H1 (cell line): ENCODE results near the gene CSNK1G3. TPM values are rescaled to one million over a fixed set of nuclear protein-coding genes. Genes with fewer than 3 reads are reported as not detected.

Experiments
- CTCF ChIA-PET: fragments of 300-600 bp; sonication (Branson Sonifier 250); formaldehyde crosslinking; loops from one replicate; lab custom pipeline; 2021; ENCODE audit not compliant: partially characterized antibody; lab: Charles Lee
- POLR2A ChIA-PET: fragments of 300-600 bp; sonication (Branson Sonifier 250); formaldehyde crosslinking; loops from one replicate; lab custom pipeline; 2021; ENCODE audit warnings: inconsistent platforms; ENCODE audit not compliant: partially characterized antibody; lab: Charles Lee
- DNase-seq, 2 experiments: peaks; one replicate each; pipeline versions ENCODE4 v3.0.0 to v3.0.0-alpha.2; 2010 to 2022; ENCODE audit warnings: low spot score in 2 of 2, low read depth in 1 of 2, mixed read lengths in 1 of 2
- FAIRE-seq: peaks from 2 replicates; lab custom pipeline; 2011; peaks lifted over from hg19 to GRCh38; lab: Jason Lieb, UNC
- H2AFZ ChIP-seq: 2 replicates; pipeline ENCODE4 v1.8.1; 2012; ENCODE audit warnings: low read length, inconsistent platforms
- H2AK5ac ChIP-seq: 2 replicates; pipeline ENCODE4 v1.6.1; 2013; ENCODE audit warnings: low read depth, low read length
- H2BK120ac ChIP-seq: replicated peaks from 2 replicates; pipeline ENCODE3; 2013; ENCODE audit warnings: low read depth, low read length, inconsistent platforms
- H2BK12ac ChIP-seq: 2 replicates; pipeline ENCODE4 v1.6.1; 2013; ENCODE audit warnings: low read depth, low read length
- H2BK15ac ChIP-seq: 2 replicates; pipeline ENCODE4 v1.6.1; 2013; ENCODE audit warnings: low read length
- H2BK20ac ChIP-seq: 2 replicates; pipeline ENCODE4 v1.6.1; 2013; ENCODE audit warnings: low read length
- H2BK5ac ChIP-seq: 2 replicates; pipeline ENCODE4 v1.6.1; 2013; ENCODE audit warnings: low read depth, low read length
- H3K14ac ChIP-seq: 2 replicates; pipeline ENCODE4 v1.6.1; 2013; ENCODE audit warnings: inconsistent platforms; ENCODE audit not compliant: insufficient read length
- H3K18ac ChIP-seq: 2 replicates; pipeline ENCODE4 v1.6.1; 2013; ENCODE audit warnings: low read length; ENCODE audit errors: extremely low read depth
- H3K23ac ChIP-seq: 2 replicates; pipeline ENCODE4 v1.6.1; 2013; ENCODE audit warnings: inconsistent platforms; ENCODE audit not compliant: insufficient read length
- H3K23me2 ChIP-seq: 2 replicates; pipeline ENCODE4 v1.6.1; 2013; ENCODE audit warnings: low read depth, low read length
- H3K27ac ChIP-seq: 2 replicates; pipeline ENCODE4 v1.6.1; 2011; ENCODE audit warnings: low read depth, low read length, inconsistent platforms
- H3K27me3 ChIP-seq, 4 experiments: replicated peaks in 1 of 4; 1 replicate in 1 of 4; 2 replicates in 3 of 4; pipeline versions ENCODE4 v1.6.1 to v1.8.1; 2011 to 2013; ENCODE audit warnings: low read length in 3 of 4, mild to moderate bottlenecking in 3 of 4, inconsistent platforms in 2 of 4, mixed read lengths in 2 of 4, moderate library complexity in 1 of 4; ENCODE audit not compliant: control insufficient read depth in 3 of 4, insufficient read depth in 3 of 4; ENCODE audit errors: extremely low read depth in 1 of 4
- H3K36me3 ChIP-seq, 4 experiments: 2 replicates each; pipeline versions ENCODE4 v1.6.1 to v1.8.1; 2011 to 2013; ENCODE audit warnings: mild to moderate bottlenecking in 4 of 4, low read length in 3 of 4, moderate library complexity in 2 of 4, control low read depth in 1 of 4, inconsistent platforms in 1 of 4; ENCODE audit not compliant: insufficient read depth in 4 of 4, control insufficient read depth in 2 of 4
- H3K4ac ChIP-seq: replicated peaks from 2 replicates; pipeline ENCODE3; 2013; ENCODE audit warnings: low read length, low read depth, mixed read lengths, inconsistent platforms; ENCODE audit not compliant: insufficient read length
- H3K4me1 ChIP-seq, 4 experiments: replicated peaks in 1 of 4; 1 replicate in 1 of 4; 2 replicates in 3 of 4; pipeline versions ENCODE4 v1.6.1 to v1.8.1; 2011 to 2013; ENCODE audit warnings: low read length in 3 of 4, inconsistent platforms in 2 of 4, mixed read lengths in 1 of 4; ENCODE audit not compliant: insufficient read depth in 4 of 4, control insufficient read depth in 3 of 4
- H3K4me2 ChIP-seq, 2 experiments: 2 replicates each; pipeline versions ENCODE4 v1.6.1 to v1.8.1; 2011 to 2013; ENCODE audit warnings: low read depth in 2 of 2, low read length in 2 of 2, control low read depth in 1 of 2, inconsistent platforms in 1 of 2, mild to moderate bottlenecking in 1 of 2; ENCODE audit not compliant: insufficient read depth in 1 of 2
- H3K4me3 ChIP-seq, 4 experiments: fragments of 200-600, 300-600 bp in 1 of 4; sonication (generic), shearing (Covaris generic), sonication (Bioruptor Twin) in 1 of 4; 2 replicates each; pipeline versions ENCODE4 v1.5.1 to v1.8.1; 2011 to 2016; ENCODE audit warnings: low read length in 4 of 4, low read depth in 3 of 4, control low read depth in 2 of 4, inconsistent platforms in 2 of 4, mild to moderate bottlenecking in 2 of 4, mixed read lengths in 1 of 4, moderate library complexity in 1 of 4; ENCODE audit not compliant: insufficient read depth in 2 of 4; ENCODE audit errors: extremely low read depth in 1 of 4
- H3K56ac ChIP-seq: replicated peaks from 2 replicates; pipeline ENCODE3; 2013; ENCODE audit warnings: low read depth, mild to moderate bottlenecking, mixed read lengths, low read length, inconsistent platforms; ENCODE audit not compliant: insufficient read length
- H3K79me1 ChIP-seq: 2 replicates; pipeline ENCODE4 v1.6.1; 2013; ENCODE audit warnings: low read depth, low read length, control low read depth
- H3K79me2 ChIP-seq, 2 experiments: 2 replicates each; pipeline versions ENCODE4 v1.6.1 to v1.8.1; 2012 to 2013; ENCODE audit warnings: low read length in 2 of 2, mild to moderate bottlenecking in 2 of 2, inconsistent platforms in 1 of 2; ENCODE audit not compliant: insufficient read depth in 2 of 2, control insufficient read depth in 1 of 2
- H3K9ac ChIP-seq, 4 experiments: replicated peaks in 1 of 4; 1 replicate in 1 of 4; 2 replicates in 3 of 4; pipeline versions ENCODE4 v1.6.1 to v1.8.1; 2011 to 2013; ENCODE audit warnings: low read depth in 3 of 4, low read length in 3 of 4, control low read depth in 2 of 4, mild to moderate bottlenecking in 2 of 4, moderate library complexity in 2 of 4, inconsistent platforms in 1 of 4; ENCODE audit errors: extremely low read depth in 1 of 4
- H3K9me3 ChIP-seq, 2 experiments: 2 replicates each; pipeline versions ENCODE4 v1.6.1 to v1.8.1; 2012 to 2013; ENCODE audit warnings: mild to moderate bottlenecking in 2 of 2, moderate library complexity in 2 of 2, control low read depth in 1 of 2, inconsistent platforms in 1 of 2, low read depth in 1 of 2, low read length in 1 of 2, mixed read lengths in 1 of 2; ENCODE audit not compliant: insufficient read depth in 2 of 2
- H4K20me1 ChIP-seq, 2 experiments: replicated peaks in 1 of 2; 2 replicates each; pipeline versions ENCODE3 to v1.8.1; 2011 to 2013; ENCODE audit warnings: inconsistent platforms in 2 of 2, low read length in 2 of 2, mild to moderate bottlenecking in 1 of 2; ENCODE audit not compliant: insufficient read depth in 2 of 2, control insufficient read depth in 1 of 2
- H4K5ac ChIP-seq: 2 replicates; pipeline ENCODE4 v1.6.1; 2013; ENCODE audit warnings: low read length, low read depth, mixed read lengths, inconsistent platforms; ENCODE audit not compliant: insufficient read length
- H4K8ac ChIP-seq: 2 replicates; pipeline ENCODE4 v1.8.0; 2013; ENCODE audit warnings: mild to moderate bottlenecking, moderate library complexity, low read length, inconsistent platforms; ENCODE audit not compliant: insufficient read depth; ENCODE audit errors: extremely low read depth
- H4K91ac ChIP-seq: replicated peaks from 2 replicates; pipeline ENCODE3; 2013; ENCODE audit warnings: low read length, mixed read lengths, inconsistent platforms; ENCODE audit not compliant: insufficient read length
- HDAC6 ChIP-seq: IDR thresholded peaks from one replicate; pipeline ENCODE4 v1.7.1; 2012; ENCODE audit warnings: low read depth, mild to moderate bottlenecking, inconsistent platforms, low read length, moderate library complexity
- MAFK ChIP-seq: IDR thresholded peaks from 2 replicates; pipeline ENCODE4 v1.6.1; 2012; ENCODE audit warnings: low read depth, mild to moderate bottlenecking, improper control_type of control experiment, low read length
- RAD21 ChIP-seq, 2 experiments: IDR thresholded peaks in 1 of 2; conservative IDR thresholded peaks in 1 of 2; 2 replicates each; pipeline ENCODE4 v1.6.1; 2011; ENCODE audit warnings: low read depth in 2 of 2, low read length in 2 of 2, improper control_type of control experiment in 1 of 2, inconsistent platforms in 1 of 2, mild to moderate bottlenecking in 1 of 2, moderate library complexity in 1 of 2
- SP2 ChIP-seq: IDR thresholded peaks from 2 replicates; pipeline ENCODE4 v1.6.1; 2012; ENCODE audit warnings: mild to moderate bottlenecking, low read length, inconsistent platforms
- SP4 ChIP-seq: IDR thresholded peaks from 2 replicates; pipeline ENCODE4 v1.6.1; 2012; ENCODE audit warnings: low read length, inconsistent platforms
- WGBS, 2 experiments: shearing (Covaris generic) in 1 of 2; methylation state at CpG; one replicate each; pipeline versions ENCODE4 v1.1.6 to v1.1.7; 2013 to 2015; ENCODE audit warnings: low lambda C conversion rate in 2 of 2, mixed read lengths in 2 of 2, inconsistent platforms in 1 of 2, low coverage in 1 of 2, missing lambda C conversion rate in 1 of 2; ENCODE audit not compliant: insufficient replicate concordance in 2 of 2, insufficient coverage in 1 of 2, insufficient read length in 1 of 2; ENCODE audit errors: extremely low coverage in 1 of 2, missing lambda C conversion rate in 1 of 2; 5-methylcytosine and 5-hydroxymethylcytosine counted together
- polyA plus RNA-seq, 7 experiments: library from polyadenylated mRNA; depleted of rRNA in 3 of 7; stranded (reverse) in 5 of 7; unstranded in 2 of 7; fragments of >200 nt in 5 of 7; fragments of 200-250 nt in 2 of 7; gene quantifications; 1 replicate in 5 of 7; 2 replicates in 1 of 7; 4 replicates in 1 of 7; pipeline versions ENCODE4 v1.2.1 to v1.2.3, GENCODE V29; 2011 to 2013; ENCODE audit warnings: missing spikeins in 2 of 7, mixed read lengths in 2 of 7
- total RNA-seq: library from RNA; stranded (reverse); fragmentation: NEBNext Ultra II Directional; extraction: Animal tissue kit (Norgen Biotek cat#: 25700); gene quantifications from 2 replicates; pipeline ENCODE4 v1.2.1, GENCODE V29; 2021
- TF ChIP-seq, protein P1 (sequence below), 3 experiments: IDR thresholded peaks; 1 replicate in 2 of 3; 2 replicates in 1 of 3; pipeline versions ENCODE4 v1.5.1 to v1.6.1; 2011; ENCODE audit warnings: low read length in 3 of 3, mild to moderate bottlenecking in 3 of 3, inconsistent platforms in 2 of 3, low read depth in 1 of 3, moderate library complexity in 1 of 3; ENCODE audit not compliant: insufficient read depth in 1 of 3; ENCODE audit errors: control extremely low read depth in 1 of 3

CSNK1G3 gene
- total and polyA plus RNA-seq, 2 of the 8 experiments (the other 6 are each of a cell fraction or from before 2014, with no cell fraction given): 10.6 to 58.9 TPM

DNA sequence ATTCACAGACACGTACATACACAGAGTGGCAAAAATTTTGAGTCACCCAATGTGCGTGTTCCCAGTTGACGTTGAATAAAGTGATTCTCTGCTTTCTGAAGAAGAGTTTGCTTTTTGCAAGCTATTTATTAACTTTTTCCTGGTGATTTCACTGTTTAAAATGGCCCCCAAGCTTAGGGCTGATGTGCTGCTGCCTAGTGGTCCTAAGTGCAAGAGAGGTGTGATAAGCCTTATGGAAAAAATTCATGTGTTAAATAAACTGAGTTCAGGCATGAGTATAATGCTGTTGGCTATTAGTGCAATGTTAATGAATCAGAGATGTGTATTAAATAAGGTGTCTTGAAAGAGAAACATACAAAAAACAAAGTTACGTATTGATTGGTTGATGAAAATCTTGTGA, 16.9 kb downstream of the CSNK1G3 start:
- Histone ChIP-seq H3K9me3 (no peaks in the 10 kb centered on the region), H3K36me3 (no peaks in the 10 kb centered on the region), H2BK20ac (no peak overlapping the region), H3K18ac (no peak overlapping the region), H3K23me2 (no peaks in the 10 kb centered on the region; the same call in 1 of the 2 replicates), H3K14ac (no peak overlapping the region), H3K4ac (no peak overlapping the region), H3K79me2 (peaks cover 3 to 96% of the 10 kb centered on the region in 2 experiments; a peak in 3 of 4 replicates), H3K23ac (no peak overlapping the region), H2AFZ (no peak overlapping the region), H2AK5ac (no peak overlapping the region), H3K27ac (no peak overlapping the region), H3K4me2 (no peak overlapping the region), H3K4me1 (0 out of 7 replicates have a peak, but pooled peaks cover 0 to 3% (median 0%) of the 10 kb centered on the region in 4 experiments), H2BK12ac (no peak overlapping the region), H4K5ac (no peak overlapping the region)
- no peak for FAIRE-seq
- CTCF ChIA-PET: interaction anchor here (0.6 to 0.8 kb wide), 2 partner anchors 83 to 87 kb away, joined by 3 read pairs; no protein-coding TSS in a partner anchor
- POLR2A ChIA-PET: interaction anchor here (0.9 to 1.7 kb wide), 2 partner anchors 11 to 16 kb away, joined by 3 to 4 read pairs; no protein-coding TSS in a partner anchor
- WGBS, 2 experiments: 85% methylated on average over 4 of the region's 4 CpGs; no CpG with 5 or more reads in 1 of the 2 experiments
- TF ChIP-seq, protein P1, sequence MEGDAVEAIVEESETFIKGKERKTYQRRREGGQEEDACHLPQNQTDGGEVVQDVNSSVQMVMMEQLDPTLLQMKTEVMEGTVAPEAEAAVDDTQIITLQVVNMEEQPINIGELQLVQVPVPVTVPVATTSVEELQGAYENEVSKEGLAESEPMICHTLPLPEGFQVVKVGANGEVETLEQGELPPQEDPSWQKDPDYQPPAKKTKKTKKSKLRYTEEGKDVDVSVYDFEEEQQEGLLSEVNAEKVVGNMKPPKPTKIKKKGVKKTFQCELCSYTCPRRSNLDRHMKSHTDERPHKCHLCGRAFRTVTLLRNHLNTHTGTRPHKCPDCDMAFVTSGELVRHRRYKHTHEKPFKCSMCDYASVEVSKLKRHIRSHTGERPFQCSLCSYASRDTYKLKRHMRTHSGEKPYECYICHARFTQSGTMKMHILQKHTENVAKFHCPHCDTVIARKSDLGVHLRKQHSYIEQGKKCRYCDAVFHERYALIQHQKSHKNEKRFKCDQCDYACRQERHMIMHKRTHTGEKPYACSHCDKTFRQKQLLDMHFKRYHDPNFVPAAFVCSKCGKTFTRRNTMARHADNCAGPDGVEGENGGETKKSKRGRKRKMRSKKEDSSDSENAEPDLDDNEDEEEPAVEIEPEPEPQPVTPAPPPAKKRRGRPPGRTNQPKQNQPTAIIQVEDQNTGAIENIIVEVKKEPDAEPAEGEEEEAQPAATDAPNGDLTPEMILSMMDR (IDR thresholded peaks at IDR 0.05; ENCODE audit: control extremely low read depth in 1 of 3, insufficient read depth in 1 of 3, low read depth in 1 of 3, low read length in 3 of 3): peak in 1 of 3 experiments; percentile 6; a peak in 1 of 4 replicates
- no peak for TF ChIP-seq HDAC6
- no peak for TF ChIP-seq MAFK
- no peak for TF ChIP-seq SP4
- TF ChIP-seq RAD21 (IDR thresholded peaks at IDR 0.05 in 1 of 2, conservative IDR thresholded peaks at IDR 0.05 in 1 of 2; ENCODE audit: low read depth in 2 of 2, low read length in 2 of 2): no peak
- TF ChIP-seq SP2: no peak
- TF ChIP-seq, all 59 proteins: peak for 1
- H2BK120ac ChIP-seq: no peak overlapping the region
- H3K4me3 ChIP-seq: no peak overlapping the region
- no peak overlapping the region for H3K56ac ChIP-seq
- no peak for DNase-seq
- no peak overlapping the region for H3K9ac ChIP-seq
- no peak overlapping the region for H4K91ac ChIP-seq
- H2BK5ac ChIP-seq: no peak overlapping the region
- H3K79me1 ChIP-seq: no peaks in the 10 kb centered on the region
- H4K20me1 ChIP-seq: peaks cover 1% of the 10 kb centered on the region in 2 experiments
- H3K27me3 ChIP-seq: no peaks in the 10 kb centered on the region
- no peak overlapping the region for H2BK15ac ChIP-seq
- no peak overlapping the region for H4K8ac ChIP-seq
